Loucy (cell line): ENCODE measurements around the gene UGP2.

Experiments used
- EZH2phosphoT487 ChIP-seq: fragments of 200-600 bp; IDR thresholded peaks from 2 replicates; pipeline ENCODE4 v1.6.1; 2018; ENCODE audit warnings: antibody characterized with exemption, mild to moderate bottlenecking, moderate library complexity, borderline replicate concordance
- TF ChIP-seq, protein P1 (sequence below): fragments of 200-600 bp; sonication (generic); conservative IDR thresholded peaks from 2 replicates; pipeline ENCODE4 v1.5.1; 2014; ENCODE audit warnings: mild to moderate bottlenecking, antibody characterized with exemption, low read length

DNA sequence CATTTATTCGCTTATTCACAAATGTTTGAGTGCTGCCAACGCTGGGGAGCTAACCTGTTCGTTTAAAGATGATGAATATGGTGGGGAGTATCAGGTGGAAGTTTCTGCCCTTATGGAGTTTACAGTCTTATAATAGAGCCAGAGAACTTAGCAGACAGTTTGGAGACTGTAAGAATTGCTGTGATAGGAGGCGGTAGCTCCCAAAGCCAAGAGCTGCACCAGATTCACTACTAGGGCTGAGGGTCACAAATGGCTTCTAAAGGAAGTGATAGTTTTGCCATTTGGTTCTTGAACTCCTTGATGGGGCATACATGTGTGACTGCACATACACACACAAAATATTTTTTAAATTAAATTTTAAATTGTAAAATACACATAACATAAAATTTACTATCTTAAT, 29.0 kb downstream of the UGP2 start:
- no peak for TF ChIP-seq EZH2phosphoT487
- TF ChIP-seq, protein P1, sequence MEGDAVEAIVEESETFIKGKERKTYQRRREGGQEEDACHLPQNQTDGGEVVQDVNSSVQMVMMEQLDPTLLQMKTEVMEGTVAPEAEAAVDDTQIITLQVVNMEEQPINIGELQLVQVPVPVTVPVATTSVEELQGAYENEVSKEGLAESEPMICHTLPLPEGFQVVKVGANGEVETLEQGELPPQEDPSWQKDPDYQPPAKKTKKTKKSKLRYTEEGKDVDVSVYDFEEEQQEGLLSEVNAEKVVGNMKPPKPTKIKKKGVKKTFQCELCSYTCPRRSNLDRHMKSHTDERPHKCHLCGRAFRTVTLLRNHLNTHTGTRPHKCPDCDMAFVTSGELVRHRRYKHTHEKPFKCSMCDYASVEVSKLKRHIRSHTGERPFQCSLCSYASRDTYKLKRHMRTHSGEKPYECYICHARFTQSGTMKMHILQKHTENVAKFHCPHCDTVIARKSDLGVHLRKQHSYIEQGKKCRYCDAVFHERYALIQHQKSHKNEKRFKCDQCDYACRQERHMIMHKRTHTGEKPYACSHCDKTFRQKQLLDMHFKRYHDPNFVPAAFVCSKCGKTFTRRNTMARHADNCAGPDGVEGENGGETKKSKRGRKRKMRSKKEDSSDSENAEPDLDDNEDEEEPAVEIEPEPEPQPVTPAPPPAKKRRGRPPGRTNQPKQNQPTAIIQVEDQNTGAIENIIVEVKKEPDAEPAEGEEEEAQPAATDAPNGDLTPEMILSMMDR, result no peak
